HPDE6-E6E7 (cell line): ENCODE measurements around the gene SMIM22.

Experiments used
- DNase-seq: peaks from one replicate; pipeline ENCODE4 v3.0.0; 2011; ENCODE audit warnings: missing footprints; ENCODE audit errors: extremely low spot score

Gene SMIM22, protein sequence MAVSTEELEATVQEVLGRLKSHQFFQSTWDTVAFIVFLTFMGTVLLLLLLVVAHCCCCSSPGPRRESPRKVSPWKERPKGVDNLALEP

DNA sequence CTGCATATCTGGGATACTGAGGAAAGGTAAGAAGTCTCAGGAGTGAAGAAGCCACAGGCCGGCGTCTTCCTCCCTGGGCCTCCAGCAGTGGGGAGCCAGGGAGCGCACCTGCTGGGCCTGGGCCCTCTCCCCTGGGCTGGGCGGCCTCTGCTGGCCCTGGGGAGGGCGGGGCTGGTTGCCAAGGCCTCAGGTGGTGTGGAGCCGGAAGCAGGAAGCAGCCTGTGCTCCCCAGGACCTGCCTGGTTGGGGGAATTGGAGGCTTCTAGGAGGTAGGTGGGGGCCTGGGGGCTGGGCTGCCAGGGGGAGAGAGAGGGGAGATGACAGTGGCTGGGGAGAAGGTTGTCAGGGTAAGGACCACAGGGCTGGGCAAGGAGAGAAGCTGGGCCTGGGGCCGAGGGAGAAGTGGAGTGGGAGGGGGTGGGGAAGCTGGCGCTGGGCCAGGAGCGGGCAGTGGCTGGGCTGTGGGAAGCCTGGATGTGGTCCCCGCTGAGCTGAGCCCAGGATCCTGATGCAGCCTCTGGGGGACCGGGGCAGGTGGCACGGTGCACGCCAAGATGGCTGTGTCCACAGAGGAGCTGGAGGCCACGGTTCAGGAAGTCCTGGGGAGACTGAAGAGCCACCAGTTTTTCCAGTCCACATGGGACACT is at the start of gene SMIM22:
Gene SMIM22, plus strand, starts transcription at position 189 of the 647 bp plus-strand sequence. Its CDS starts 366 bp downstream, at position 555.
- DNase-seq, result no peak

DNA sequence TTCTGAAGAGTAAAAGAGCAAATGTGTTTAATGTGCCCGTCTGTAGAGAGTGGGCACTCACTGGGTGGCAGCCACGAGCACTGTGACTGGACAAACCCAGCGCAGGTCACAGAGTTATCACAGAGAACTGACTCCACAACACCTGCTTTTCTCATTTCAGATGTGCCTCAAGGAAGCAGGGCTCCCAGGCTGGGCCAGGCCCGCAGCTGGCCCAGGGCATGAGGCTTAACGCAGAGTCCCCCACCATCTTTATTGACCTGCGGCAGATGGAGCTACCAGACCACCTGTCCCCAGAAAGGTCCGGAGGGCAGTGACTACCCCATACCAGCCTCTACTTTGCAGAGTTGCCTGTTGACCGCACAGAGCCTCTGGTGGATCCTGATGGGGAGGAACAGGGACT is 49.0 kb upstream of the SMIM22 start:
- DNase-seq, result no peak

DNA sequence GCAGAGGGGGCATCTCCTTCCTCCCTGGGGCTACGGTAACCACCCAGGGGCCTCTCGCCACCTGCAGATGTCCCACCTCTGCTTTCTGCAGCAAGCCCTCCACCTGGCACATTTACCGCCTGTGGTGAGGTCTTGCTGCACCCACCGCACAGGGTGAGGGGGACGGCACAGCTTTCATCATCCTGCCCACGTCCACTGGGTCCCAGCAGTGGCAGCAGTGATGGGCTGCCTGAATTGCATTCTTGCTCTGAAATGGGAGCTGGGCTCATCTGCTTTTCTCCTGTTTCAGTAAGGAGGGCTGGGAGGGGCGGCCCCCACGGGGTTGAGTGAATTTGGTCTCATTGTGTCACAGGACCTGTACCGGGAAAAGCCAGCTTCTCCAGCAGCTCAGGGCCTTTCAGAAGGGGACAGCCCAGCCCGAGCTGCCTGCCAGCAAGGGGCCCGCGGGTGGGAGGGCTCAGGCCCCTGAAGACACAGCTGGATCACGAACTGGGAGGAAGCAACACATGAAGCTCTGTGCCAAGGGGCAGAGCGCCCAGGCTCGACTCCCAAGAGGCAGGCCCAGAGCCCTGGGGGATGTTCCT is 48.1 kb upstream of the SMIM22 start:
- DNase-seq, result no peak

DNA sequence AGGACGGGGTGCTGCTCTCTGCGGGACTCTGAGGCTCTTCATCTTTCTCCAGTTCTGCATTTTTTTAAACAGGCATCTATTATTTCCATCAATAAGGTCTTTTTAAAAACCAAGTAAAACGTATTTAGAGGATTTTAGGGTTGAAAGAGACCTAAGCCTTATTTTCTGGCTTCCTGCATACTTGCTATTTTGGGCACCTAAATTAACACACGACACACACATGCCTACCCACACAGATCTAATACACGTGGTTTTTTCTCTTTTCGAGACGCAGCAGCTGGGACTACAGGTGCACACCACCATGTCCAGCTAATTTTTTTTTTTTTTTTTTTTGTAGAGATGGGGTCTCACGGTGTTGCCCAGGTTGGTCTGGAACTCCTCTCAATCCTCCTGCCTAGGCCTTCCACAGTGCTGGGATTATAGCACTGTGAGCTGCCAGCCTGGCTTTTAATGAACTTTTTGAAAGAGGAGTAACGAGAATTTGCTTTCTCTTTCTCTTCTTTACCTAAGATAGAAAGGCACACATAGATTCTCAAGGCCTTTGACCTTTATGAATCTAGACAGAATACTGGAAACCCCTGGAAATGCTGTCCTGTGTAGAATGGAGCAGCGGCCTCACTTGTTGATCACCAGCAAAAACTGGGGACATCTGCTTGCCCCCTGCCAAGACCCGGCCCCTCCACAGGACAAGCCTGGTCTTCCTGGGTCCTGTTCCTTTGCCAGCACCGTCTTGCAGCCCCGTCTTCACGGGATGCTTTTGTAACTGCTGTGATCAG is 47.1 kb upstream of the SMIM22 start:
- no peak for DNase-seq

DNA sequence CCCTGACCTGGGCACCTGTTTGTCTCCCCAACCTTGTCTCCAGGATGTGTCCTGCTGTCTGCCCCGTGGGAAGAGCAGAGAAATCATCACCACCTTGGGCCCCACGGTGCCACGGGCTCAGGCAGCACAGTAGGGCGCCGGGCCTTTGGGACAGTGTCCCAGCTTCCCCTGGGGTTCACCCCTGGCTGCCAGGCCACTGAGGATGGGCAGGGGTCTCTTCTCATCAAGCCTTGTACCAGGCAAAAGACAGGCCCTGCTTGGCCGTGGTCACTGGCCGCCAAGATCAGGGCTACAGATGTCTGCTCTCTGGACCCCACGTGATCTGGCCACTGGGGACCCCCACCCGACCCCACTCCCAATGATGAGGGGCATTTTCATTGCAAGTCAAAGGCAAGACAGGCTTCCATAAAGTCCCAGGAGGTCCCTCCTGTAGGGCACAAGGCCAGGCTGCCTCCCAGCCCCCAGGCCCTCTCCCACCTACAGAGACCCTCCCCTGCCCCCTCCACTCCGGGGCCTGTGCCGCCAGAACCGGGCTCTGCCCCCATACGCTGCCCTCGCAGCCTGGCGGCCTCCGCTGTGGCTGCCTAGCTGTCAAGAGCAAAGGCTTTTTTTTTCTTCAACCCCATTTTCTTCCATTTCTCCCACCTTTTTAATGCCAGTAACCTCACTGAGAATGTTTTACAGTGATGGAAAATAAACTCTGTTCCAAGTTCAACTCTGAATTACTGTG is 46.3 kb upstream of the SMIM22 start:
- DNase-seq, result no peak

DNA sequence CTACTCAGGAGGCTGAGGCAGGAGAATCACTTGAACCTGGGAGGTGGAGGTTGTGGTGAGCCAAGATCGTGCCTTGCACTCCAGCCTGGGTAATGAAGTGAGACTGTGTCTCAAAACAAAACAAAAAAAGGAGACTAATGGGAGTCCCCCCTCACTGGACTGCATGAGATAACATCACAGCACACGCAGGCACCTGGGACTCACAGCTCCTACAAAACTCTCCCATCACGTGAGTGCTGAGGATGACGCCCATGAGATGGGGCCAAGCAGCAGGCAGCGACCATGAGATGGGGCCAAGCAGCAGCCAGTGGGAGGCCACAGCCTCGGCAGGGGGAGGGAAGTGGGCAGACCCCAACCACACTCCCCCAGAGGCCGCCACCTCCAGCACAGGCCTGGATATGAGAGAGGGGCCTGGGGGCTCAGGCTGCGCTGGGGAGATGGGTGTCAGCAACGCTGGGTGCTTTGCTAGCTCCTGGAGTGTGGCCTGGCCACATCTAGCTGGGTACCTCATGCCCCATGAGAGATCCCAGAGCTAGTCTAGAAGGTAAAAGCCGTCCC is 45.4 kb upstream of the SMIM22 start:
- no peak for DNase-seq

DNA sequence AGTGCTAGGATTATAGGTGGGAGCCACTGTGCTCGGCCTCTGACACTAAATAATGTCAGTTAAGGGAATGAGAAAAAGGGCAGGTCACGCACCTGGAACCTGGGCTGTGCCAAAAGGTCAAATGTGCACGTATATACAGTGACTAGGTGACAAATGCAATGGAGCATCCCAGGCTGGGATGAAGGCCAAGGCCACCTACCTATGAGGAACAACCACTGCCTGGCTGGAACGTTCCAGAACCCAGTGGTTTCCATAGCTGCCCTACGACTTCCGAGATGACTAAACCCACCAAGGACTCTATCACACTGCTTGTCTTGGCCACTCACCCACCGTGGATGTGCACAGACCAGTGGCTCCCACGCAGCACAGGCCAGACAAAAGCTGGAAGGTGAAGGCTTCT is 44.3 kb upstream of the SMIM22 start:
- DNase-seq, result no peak

DNA sequence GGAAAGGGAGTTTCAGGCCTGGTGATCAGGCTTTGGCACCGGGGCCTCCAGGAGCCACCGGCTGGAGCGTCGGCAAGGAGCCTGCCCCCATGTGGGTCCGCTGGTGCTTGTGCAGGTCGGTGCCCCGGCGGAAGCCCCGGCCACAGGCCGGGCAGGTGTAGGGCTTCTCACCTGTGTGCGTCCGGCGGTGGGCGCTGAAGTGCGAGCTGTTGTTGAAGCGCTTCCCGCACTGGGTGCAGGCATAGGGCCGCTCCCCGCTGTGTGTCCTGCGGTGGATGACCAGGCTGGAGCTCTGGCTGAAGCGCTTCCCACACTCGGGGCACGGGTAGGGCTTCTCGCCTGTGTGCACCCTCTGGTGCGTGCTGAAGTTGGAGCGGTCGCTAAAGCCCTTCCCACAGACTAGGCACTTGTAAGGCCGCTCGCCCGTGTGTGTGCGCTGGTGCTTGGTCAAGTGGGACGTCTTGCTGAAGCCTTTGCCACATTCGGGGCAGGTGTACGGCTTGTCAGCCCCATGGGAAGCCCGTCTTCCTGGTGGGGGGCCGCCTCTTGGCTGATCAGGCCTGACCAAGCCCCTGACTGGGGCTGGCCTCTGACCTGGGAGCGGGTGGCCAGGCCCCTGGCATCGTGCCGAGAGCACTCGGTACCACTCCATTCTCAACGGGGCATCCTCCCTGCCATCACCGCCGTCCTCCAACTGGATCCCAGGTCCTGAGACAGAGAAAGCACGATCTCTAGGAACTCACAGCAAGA is 42.6 kb upstream of the SMIM22 start:
- no peak for DNase-seq

DNA sequence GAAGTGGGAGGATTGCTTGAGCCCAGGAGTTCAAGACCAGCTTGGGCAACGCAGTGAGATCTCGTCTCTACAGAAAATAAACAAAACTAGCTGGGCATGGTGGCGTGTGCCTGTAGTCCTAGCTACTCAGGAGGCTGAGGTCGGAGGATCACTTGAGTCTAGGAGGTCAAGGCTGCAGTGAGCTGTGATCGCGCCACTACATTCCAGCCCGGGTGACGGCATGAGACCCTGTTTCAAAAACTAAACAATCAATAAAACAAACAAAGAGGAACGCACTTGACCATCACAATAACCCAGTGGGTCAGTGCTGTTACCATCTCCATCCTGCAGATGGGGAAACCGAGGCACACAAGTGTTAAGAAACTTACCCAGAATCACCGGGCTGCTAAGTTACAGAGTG is 41.9 kb upstream of the SMIM22 start:
- no peak for DNase-seq

DNA sequence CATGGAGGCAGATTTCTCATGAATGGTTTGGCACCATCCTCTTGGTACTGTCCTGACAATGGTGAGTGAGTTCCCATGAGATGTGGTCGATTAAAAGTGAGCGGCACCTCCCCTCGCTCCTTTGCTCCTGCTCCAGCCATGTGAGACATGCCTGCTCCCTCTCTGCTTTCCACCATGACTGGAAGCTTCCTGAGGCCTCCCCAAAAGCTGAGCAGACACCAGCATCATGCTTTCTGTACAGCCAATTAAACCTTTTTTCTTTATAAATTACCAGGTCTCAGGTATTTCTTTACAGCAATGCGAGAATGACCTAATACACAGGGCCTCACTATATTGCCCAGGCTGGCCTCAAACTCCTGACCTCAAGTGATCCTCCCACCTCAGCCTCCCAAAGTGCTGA is 40.3 kb upstream of the SMIM22 start:
- no peak for DNase-seq

DNA sequence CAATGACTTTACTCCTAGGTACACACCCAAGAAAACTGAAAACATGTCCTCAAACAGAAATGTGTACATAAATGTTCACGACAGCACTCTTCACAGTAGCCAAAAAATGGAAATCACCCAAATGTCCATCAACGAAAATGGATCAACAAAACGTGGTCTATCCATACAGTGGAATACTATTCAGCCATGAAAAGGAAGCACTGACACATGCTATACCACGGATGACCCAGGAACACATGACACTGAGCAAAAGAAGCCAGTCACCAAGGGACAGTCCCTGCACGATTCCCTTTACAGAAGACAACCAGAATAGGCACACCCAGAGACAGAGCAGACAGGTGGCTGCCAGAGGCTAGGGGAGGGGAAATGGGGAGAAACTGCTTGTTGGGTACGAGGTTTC is 39.5 kb upstream of the SMIM22 start:
- no peak for DNase-seq

DNA sequence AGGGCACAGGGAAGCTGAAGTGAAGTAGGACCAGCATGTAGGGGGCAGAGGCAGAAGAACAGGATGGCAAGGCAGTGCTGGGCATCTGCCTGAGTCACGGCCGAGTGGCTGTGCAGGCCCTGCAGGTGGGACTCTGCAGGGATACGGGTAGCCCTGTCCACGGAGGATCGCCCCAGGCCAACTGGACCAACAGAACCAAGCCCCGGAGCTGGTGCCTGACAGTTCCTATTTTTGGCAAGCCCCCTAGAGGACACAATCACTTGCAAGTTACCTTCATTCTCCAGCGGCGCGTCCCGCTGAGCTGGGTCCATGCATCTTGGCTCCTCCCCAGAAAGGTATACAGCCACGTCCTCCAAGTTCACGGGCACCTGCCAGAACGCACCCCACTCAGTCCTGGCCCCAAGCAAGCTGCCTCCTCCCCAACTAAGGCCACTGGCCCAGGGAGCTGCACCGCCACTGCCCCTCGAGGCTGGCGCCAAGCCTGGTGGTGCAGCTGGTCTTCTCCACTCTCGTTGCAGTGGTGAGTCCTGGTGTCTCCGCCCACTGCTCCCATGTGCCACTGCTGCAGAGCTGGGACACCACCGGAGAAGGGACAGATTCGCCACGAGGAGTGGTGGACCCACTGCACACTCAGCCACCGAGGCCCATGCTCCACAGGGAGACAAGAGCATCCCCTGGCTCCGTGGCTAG is 34.8 kb upstream of the SMIM22 start:
- no peak for DNase-seq

DNA sequence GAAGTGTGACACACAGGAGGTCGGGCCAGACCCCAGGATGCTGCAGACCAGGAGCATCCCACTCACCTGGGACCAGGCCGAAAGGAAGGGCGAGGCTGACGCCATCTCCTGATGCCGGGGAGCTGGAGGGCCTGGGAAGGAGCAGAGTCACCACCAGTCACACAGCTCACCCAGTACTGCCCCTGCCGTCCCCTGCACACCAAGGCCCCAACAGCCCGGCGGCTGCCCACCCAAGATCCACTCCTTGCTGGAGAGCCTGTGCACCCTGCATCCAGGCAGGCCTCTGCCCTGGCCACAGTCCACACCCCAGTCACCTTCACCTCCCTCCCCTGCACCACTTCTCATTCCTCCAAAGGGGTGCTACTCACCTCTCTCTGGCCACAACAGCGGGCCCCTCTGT is 33.0 kb upstream of the SMIM22 start:
- DNase-seq, result no peak

DNA sequence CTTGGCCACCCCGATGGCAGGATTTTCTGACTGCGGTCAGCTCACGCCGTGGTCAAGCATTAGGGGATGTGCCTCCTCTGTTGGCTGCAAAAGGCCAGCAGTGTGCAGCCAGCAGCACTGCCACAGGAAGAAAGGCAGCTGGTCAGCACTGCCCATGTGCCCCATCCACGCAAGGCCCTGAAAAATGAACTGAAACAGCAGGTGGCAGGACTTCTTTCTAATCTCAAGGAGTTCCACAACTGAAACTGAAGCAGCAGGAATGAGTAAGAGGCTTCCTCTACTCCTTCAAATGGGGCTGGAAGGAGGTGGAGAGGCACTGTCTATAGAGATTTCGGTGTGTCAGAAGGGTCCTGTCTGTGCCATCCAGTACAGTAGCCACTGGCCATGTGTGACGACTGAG is 31.4 kb upstream of the SMIM22 start:
- no peak for DNase-seq

DNA sequence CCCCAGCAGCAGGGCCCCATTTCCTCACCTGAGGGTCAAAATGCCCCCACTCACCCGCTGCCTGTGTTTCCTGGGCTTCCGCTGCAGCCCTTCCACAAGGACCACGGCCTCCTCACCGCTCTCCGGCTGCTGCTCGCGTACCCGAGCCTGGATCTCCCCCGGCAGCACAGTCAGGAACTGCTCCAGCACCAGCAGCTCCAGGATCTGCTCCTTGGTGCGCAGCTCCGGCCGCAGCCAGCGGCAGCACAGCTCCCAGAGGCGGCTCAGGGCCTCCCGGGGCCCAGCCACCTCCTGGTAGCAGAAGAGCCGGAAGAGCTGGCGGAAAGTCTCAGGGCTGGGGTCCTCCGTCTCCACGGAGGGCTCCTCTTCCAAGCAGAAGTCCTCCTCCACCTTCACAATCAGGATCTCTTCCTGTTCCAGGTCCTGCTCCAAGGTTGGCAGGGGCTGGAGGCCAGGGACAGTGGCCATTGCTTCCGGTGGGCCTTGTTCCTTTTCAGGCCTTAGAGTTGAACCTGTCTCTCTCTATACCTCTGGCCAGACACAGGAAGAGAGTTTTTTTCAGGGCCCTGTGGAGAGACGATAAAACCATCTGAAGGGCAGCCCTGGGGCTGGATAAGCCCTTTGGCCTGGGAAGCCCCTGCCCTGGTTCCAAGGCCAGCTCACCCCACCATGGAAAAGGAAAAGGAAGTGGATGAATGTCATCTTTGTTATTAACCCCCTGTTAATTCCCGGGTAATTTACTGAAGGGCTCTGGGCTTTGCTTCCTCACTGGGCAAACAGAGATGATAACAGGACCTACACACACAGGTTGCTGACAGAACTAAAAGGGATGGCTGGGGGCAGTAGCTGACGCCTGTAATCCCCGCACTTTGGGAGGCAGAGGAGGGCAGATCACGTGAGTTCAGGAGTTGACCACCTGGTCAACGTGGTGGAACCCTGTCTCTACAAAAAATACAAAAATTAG is 29.4 kb upstream of the SMIM22 start:
- no peak for DNase-seq

DNA sequence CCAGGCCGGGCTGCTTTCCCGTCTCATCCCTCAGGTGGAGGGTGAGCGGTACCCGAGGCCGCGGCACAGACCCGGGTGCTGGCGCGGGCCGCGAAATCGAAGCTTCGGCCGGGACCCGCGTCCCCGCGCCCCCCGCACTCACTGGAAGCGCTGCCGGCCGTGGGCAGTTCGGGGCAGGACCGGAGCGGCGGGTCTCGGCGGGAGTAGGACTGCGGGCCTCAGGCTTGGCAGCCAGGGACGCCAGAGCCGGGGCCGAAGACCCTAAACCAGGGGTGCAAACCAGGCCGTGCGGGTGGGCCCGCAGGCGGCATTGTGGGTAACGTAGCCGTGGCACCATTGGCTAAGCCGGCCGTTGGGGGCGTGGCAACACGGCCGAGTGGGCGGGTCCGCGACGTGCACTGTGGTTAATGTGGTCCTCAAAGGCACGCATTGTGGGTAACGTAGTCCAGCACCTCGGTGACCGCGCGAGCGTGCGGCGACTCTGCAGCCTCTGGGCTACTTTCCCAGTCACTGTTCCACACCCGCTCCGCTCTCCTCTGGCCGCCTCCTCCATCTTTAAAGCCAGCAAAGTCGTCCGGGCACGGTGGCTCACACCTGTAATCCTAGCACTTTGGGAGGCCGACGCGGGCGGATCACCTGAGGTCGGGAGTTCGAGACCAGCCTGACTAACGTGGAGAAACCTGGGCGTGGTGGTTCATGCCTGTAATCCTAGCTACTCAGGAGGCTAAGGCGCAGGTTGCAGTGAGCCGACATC is 28.1 kb upstream of the SMIM22 start, which contains the start of gene ZNF500:
Gene ZNF500, minus strand, starts transcription at position 288 of the 754 bp plus-strand sequence. CDS start 1,184 bp downstream, outside the sequence.
- peak; percentile 95 for DNase-seq

DNA sequence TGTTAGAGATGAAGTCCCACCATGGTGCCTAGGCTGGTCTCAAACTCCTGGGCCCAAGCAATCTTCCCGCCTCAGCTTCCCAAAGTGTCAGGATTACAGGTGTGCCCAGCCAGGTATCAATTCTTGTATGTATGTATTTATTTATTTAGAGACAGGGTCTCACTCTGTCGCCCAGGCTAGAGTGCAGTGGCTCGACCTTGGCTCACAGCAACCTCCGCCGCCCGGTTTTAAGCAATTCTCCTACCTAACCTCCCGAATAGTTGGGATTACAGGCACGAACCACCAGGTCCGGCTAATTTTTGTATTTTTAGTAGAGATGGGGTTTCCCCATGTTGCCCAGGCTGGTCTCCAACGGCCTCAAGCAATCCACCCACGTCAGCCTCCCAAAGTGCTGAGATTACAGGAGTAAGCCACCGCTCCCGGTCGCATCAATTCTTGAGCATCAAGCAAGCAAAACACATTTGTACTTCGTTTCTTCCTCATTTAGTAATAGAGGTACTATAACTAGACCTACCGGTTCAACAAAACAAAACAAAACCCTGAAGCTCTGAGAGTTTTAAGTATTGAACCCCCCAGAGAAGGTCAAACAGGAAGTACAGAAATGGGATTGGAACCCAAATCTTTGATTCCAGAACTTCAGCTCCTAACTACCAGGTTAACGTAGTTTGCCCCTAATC is 27.2 kb upstream of the SMIM22 start:
- no peak for DNase-seq
